HUDEP-2 (cell line): ENCODE data around the gene BBS12.

Experiments
- DNase-seq, 76 experiments: peaks; one replicate each; lab custom pipeline; 2025; ENCODE audit not compliant: unreplicated experiment in 76 of 76; lab: John Stamatoyannopoulos, UW

Gene BBS12

DNA sequence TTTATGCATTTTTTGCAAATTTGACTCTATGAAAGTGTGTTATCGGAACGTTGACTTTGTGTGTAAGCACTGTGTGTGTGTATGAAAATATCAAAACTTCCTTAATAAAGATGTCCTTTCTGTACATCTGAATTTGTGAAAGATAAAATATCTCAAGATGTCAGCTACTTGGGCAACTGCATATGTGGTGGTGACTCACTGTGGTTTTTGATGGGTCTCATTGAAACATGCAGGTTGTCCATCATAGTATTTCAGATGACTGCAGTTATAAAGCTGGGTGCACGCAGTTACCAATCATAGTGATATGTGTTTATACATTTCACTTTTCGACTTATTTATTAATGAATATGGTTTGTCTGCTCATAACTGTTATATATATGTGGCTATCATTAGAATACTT is 19.7 kb upstream of the BBS12 start:
- DNase-seq = peak in 4 of 76 experiments; percentile 1 to 13 (median 3)

DNA sequence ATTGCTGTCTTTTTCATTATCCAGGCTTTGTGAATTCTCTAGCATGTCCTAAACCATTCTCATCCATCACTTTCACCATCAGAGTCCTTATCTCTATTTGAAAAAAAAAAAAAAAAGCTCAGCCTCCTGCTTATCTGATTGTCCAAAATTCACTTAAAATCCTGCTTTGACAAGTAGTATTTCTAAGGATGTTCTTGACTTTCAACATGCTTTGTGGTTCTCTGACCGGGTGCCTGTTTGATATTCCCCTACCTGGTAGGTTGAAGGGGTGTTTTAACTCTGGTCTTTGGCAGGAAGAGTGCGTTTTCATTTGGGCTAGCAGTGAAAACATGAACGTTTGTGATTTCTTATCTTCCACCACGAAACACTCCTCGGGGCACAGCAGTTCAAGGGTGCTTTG is 17.3 kb upstream of the BBS12 start:
- DNase-seq = no peak

DNA sequence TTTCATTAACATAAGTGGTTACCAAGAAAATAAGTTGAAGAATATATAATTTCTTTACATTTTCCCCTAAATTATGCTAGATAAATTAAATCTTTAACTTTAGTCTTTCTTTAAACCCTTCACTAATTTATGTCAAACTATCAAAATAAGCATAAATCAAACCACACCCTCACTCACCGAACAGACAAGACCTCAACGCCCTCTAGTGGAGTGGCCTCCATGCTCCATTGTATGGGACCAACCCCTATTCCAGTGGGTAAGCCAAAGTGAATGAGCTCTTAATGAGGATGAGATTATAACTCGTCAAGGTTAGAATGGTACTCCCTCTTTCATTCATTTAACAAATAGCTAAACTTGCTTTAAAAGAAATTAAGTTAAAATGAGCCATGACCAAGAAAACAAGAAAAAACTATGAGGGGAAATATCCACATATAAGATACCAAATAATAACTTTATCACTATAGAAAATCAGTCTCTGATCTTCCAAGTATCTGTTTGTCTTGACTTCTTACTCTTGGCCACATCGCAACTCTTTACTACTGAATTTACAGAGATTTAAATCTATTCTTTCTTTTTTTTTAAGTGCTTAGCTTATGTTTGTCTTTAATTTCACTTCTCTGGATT is 15.6 kb upstream of the BBS12 start:
- DNase-seq = peak in 56 of 76 experiments; percentile 1 to 68 (median 33)

DNA sequence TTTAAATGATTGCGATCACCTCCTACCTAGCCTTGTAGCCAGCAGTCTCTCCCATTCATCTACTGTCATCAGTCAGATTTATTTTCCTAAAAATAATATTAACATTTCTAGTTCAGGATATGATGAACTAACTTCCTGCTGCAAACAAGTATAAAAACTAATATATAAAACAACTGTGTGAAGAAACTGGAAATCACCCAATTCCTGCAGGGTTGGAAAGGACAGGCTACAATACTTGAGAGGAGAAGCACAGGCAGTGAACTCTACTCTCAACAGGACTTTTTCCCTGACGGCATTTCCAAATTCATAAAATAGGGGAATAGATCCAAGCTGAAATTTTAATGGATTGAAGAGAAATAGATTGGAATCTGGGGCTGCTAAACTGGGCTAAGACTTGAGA is 14.2 kb upstream of the BBS12 start:
- DNase-seq = no peak

DNA sequence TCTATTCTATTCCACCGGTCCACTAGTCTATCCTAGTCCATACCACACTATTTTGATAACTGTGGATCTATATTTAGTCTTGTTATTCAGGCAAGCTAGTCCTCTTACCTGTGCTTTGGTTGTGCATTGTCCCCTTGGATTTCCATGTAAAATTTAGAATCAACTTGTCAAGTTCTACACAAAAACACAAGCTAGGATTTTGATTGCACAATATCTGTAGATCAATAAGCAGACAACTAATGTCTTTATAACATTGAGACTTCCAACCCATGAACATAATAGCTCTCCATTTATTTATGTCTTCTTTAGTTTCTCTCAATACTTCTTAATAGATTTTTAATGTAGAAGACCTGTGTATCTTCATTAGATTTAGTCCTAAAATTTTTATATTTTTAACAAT is 10.2 kb upstream of the BBS12 start:
- DNase-seq = no peak

DNA sequence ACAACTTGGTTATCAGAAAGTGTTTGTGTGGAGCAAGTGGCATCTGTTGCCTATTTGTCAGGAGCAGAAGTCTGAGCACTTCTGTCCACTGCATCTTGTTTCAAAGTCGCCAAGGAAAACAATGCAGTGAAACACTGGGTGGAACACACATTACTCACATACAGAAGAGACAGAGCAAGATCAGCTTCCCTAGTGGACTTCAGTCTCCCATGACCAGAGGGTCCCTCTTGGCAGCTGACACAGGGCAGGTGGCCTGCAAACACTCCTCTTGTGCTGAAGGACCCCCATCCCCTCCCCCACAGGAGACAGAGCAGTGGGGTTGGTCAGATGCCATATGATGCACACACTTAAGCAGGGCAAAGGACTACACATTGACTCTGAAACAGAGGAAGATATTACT is 3.6 kb upstream of the BBS12 start:
- no peak for DNase-seq

DNA sequence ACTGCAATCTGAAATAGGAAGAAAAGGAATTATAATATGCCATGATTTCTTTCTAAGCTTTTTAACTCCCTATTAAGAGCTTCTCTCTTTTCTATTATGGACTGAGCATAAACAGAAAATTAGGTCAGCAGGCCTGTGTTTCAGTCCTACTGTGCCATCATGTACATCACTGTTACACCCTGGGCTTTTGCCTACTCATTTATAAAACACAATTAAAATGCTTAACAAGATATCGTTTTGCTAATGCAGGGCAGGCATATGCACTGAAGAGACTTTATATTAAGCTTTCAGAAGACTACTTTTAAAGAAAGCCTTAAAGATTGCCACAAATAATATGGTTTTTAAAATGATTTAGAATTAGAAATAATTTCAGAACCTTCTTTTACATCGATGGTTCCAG is 828 bp upstream of the BBS12 start:
- no peak for DNase-seq

DNA sequence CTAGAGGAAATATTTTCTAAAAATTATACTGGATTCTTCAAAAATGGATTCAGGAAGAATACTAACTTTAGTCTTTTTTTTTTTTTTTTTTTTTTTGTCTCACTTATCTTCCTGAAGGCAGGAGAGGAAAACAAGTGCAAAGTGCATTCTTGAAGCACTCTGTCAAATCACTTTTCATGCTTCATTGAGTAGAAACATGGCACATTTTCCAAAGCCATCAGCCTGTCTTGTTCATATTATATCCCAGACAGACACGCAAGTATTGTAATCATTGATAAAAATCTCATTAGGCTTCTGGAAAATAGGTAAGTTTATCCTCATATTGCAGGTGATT is 1.2 kb downstream of the BBS12 start:
- DNase-seq = no peak

DNA sequence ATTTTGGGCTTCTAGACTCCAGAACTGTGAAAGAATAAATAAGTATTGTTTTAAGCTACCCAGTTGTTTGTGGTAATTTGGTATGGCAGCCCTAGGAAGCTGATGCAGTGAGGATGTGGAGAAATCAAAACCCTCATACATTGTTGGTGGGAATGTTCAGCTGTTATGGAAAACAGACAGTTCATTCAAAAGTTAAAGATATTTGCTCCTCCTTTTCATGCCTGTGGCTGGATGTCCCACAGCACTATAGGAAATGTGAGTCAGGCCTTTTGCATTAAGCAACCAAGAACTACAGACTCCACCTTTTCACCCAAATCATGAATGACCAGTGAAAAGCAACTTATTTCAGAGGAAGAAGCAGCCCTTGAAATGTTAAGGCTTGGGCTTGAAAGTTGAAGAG is 6.7 kb downstream of the BBS12 start:
- DNase-seq = no peak

DNA sequence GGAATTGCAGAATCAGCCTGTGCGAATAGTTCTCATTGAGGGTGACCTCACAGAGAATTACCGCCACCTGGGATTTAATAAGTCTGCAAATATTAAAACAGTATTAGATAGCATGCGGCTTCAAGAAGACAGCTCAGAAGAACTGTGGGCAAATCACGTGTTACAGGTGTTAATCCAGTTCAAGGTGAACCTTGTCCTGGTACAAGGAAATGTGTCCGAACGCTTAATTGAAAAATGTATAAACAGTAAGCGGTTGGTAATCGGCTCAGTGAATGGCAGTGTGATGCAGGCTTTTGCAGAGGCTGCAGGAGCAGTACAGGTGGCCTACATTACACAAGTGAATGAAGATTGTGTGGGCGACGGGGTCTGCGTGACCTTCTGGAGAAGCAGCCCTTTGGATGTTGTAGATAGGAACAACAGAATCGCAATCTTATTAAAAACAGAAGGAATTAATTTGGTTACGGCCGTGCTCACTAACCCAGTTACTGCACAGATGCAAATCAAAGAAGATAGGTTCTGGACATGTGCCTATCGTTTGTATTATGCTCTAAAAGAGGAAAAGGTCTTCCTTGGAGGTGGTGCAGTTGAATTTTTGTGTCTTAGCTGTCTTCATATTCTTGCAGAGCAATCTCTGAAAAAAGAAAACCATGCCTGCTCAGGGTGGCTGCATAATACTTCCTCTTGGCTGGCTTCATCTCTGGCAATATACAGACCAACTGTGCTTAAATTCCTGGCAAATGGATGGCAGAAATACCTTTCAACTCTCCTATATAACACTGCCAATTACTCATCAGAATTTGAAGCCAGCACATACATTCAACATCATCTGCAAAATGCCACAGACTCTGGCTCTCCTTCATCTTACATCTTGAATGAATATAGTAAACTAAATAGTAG is 10.7 kb downstream of the BBS12 start:
- no peak for DNase-seq

DNA sequence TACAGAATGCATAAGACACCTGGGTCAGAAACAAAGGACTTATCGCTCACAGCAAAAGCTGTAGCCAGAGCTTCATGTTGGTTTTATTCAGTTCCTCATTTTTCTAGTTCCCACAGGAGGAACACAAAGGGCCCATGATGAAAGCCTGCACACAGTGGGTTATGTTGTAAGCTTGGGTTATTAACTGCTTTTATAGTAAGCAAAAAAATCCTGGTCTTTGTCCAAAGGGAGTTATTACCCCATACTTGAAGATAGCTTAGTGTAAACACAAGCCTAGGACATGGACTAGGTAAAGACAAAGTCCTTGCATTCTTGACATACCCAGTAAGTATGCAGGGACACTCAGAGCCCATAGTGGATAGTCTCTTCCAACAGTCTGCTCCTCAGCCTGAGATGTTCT is 11.7 kb downstream of the BBS12 start:
- no peak for DNase-seq

DNA sequence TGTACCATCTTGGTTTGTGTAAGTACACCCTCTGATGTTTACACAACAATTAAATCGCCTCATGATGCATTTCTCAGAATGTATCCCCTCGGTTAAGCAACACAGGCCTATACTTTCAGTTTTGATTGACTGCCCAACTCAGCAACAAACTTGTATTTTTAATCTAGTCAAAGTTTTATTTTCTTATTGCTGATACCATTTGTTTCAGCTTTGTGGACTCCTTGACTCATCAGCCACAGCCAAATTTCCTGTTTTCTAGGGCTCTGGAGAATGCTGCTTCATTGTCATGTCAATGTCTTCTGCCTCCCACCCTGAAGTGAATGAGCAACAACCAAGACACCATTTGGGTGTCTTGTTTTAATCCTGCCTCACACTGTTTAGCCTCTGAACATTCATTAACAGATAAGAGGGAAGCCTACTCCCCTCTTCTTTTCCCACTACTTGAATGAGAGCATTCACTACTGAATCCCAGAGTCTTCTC is 14.0 kb downstream of the BBS12 start:
- no peak for DNase-seq

DNA sequence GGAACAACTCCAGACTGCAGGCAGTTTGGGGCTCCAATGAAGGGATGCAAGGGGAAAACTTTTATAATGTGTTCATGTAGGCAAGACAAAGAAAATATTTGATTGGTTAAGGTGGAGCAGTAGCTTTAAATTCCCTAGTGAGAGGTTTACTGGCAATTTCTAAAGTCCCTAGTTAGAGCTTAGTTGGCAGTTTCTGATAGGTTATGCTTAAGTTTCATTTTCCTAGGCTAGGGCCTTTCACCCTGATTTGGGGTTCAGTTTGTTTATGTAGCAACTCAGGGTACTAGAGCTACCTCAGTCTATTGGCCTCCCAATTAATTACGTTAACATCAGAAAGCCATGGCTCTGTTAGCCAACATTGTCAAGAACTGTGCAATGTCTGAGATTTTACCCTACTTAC is 14.6 kb downstream of the BBS12 start:
- DNase-seq = no peak

DNA sequence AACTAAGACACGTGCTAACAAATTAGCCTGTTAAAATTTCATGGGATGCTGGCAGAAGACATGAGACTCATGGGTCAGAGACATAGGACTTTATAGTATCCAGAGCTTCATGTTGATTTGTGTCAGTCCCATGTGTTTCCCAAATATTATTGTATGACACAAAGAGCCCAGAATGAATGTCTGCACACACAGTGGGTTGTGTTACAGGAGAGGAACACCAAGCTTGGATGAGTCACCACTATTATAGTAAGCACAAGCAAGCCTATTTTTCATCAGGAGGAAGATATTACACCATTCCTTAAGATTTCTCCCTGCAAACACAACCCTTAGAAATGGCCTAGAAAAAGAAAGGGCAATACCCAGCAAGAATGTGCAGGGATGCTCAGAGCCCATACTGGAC is 15.4 kb downstream of the BBS12 start:
- no peak for DNase-seq

DNA sequence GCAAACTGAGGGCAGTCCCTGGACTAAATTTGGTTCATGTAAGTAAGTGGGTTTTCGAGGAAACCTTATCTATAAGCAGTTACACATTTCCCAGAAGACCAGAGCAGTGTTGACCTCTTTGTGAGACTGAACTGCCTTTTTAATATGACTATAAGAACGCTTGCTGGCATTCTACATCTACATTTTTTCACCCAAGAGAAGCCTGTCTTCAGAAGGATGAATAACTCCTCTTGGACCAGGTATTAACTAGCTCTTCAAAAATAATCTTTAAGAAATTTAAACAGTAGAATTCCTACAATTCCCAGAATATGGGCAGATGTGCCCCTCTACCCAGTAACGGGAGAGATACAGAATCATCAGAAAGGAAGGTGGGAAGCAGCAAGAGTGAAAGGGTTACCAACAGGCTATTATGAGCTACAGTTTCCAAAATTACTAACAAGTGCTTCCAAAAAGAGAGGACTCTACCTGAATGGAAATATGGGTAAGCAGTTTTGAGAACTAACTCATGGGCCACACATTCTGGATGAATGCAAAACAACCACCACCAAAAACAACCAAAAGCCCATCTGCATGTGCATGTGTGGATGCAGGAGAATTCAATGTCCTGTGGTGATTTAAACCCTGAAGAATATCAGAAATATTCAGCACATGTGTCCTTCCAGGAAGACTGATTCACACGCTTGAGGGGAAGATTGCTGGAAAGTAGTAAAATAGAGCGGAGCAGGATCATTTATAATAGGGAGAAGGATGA is 17.4 kb downstream of the BBS12 start:
- DNase-seq = peak in 32 of 76 experiments; percentile 1 to 78 (median 20)

DNA sequence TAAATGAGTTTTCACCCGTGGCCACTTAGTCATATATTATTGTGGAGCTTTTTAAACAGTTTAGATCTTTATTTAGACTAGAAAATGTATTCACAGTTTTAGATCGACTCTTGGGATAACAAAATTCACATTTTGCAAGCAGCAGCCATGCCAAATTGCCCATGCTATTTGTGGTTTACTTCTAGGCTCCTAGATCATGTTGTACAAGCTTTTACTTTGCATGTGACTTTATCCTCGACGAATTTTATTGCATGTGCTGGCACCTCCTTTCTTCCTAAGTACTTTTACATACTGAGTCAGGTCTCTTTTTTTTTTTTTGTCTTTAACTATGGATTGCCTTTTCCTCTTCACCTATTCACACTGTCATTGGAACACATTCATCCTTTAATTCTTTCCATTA is 23.2 kb downstream of the BBS12 start:
- no peak for DNase-seq

DNA sequence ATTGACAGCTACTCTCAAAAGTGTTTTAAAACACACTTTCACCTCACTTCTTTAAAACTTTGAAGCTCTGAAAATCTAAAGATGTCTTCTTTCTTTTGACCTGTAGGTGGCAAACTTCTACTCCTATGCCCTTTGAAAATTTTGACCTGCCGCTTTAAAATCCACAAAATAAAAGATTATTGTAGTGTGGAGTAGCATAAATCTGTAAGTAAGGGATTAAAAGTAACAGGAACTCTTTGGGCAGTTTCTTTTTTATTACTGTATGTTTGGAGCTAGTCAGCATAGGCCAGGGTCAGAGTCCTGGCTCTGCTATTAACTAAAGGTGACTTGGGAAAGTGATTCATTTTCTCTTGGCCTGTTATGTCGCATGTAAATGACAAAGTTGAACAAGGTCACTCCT is 25.5 kb downstream of the BBS12 start:
- peak in 13 of 76 experiments; percentile 1 to 28 (median 12) for DNase-seq

DNA sequence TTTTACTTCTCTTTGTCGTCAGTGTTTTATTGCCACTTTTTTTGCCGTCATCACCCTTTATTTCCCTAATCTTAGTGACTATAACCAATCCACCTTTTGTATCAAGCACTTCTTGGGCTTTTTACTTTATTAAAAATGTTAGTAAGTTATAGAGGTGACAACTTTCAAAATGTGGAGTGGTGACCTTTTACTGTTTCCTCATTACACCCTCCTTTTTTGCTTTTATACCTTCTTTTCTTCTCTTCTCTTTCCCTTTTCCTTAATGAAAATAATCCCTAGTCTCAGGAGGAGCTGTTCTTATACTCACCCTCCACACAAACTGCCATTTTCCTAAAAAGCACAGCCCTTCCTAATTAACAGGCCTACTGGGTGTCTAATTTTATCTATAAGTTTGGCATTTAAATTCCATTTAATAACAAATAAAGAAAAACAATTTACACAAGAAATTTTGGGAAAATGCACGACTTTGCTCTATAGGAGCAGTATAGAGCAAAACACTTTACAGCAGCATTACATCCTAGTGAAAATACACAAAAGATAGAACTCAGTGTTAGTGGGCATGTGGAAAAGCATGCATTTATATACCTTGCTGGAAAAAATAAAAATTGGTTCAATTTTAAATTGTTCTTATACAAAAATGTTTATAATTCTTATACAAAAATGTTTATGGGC is 27.3 kb downstream of the BBS12 start:
- DNase-seq = peak in 1 of 76 experiments; percentile 9

DNA sequence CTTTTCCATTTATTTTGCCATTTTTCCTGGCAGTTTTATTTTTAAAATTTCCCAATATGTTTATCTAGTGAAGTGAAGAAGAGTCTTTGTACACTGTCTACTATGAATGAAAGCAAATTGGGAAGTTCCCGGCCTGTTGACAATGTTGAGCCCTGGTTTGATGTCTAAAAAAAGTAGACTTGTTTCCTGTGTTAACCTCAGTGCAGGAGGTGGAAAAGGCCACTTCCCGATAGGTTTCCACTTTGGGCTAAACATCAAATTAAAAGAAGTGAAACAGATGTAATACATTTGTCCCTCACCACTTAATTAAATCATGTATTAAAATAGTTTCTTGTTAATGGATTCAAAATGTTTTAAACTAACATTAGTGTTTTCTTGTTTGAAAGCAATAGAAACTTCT is 30.0 kb downstream of the BBS12 start:
- DNase-seq = no peak

DNA sequence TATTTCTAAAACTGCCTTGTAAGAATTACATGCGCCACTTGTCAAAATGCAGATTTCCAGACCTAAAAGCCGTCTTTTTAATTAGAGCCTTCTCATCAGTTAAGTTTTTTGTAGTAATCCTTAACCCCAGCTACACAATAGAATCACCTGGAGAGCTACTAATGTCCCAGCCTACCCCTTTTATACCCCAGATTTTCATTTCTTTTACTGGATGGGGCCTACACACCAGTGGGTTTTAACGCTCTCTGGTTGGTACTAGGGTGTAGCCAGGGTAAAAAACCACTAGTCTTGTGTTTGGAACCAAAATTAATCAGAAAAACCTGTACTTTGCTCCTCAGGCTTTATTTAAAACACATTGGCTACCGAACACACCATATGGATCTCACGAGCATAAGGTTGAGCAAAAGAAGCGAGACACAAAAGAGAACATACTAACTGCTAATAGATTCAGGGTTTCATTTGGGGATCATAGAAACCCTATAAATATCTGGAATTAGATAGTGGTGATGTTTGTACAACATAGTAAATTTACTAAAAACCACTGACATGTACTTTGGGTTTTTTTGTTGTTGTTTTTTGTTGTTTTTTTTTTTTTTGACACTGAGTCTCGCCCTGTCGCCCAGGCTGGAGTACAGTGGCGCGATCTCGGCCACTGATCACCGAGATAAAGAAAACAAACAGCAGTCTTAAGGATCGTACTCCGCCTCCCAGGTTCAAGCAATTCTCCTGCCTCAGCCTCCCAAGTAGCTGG is 30.6 kb downstream of the BBS12 start:
- no peak for DNase-seq
